Skeletal muscle satellite cell (primary cell): ENCODE results near the gene DIS3L2. TPM values are rescaled to one million over a fixed set of nuclear protein-coding genes. Genes with fewer than 3 reads are reported as not detected.
"Not testable (repeated sequence)": the region's sequence is repeated elsewhere in the genome, so short reads cannot be mapped to it uniquely, and the experiment has no call there.

Experiments used
- H3K27me3 ChIP-seq: 2 replicates; pipeline ENCODE4 v1.7.0; 2013; ENCODE audit warnings: low read length; ENCODE audit not compliant: control insufficient read depth, insufficient read depth
- H3K36me3 ChIP-seq: 2 replicates; pipeline ENCODE4 v1.7.0; 2013; ENCODE audit warnings: mild to moderate bottlenecking, control low read depth, low read length; ENCODE audit not compliant: insufficient read depth
- H3K4me1 ChIP-seq: 2 replicates; pipeline ENCODE4 v1.7.0; 2013; ENCODE audit warnings: low read length; ENCODE audit not compliant: control insufficient read depth, insufficient read depth
- H3K4me2 ChIP-seq: 2 replicates; pipeline ENCODE4 v1.7.0; 2013; ENCODE audit warnings: mild to moderate bottlenecking, low read length
- H3K4me3 ChIP-seq: 2 replicates; pipeline ENCODE4 v1.7.0; 2013; ENCODE audit warnings: low read length
- H3K9ac ChIP-seq: 2 replicates; pipeline ENCODE4 v1.7.0; 2013; ENCODE audit warnings: mild to moderate bottlenecking, low read depth, low read length, moderate library complexity
- H3K9me3 ChIP-seq: replicated peaks from 2 replicates; pipeline ENCODE4 v1.7.0; 2013; ENCODE audit warnings: mild to moderate bottlenecking, control low read depth, low read length
- small RNA-seq: library from RNA; depleted of rRNA; stranded (forward); fragments of <200 nt; gene quantifications from one replicate; pipeline ENCODE3, GENCODE V24; 2012

Gene DIS3L2

DNA sequence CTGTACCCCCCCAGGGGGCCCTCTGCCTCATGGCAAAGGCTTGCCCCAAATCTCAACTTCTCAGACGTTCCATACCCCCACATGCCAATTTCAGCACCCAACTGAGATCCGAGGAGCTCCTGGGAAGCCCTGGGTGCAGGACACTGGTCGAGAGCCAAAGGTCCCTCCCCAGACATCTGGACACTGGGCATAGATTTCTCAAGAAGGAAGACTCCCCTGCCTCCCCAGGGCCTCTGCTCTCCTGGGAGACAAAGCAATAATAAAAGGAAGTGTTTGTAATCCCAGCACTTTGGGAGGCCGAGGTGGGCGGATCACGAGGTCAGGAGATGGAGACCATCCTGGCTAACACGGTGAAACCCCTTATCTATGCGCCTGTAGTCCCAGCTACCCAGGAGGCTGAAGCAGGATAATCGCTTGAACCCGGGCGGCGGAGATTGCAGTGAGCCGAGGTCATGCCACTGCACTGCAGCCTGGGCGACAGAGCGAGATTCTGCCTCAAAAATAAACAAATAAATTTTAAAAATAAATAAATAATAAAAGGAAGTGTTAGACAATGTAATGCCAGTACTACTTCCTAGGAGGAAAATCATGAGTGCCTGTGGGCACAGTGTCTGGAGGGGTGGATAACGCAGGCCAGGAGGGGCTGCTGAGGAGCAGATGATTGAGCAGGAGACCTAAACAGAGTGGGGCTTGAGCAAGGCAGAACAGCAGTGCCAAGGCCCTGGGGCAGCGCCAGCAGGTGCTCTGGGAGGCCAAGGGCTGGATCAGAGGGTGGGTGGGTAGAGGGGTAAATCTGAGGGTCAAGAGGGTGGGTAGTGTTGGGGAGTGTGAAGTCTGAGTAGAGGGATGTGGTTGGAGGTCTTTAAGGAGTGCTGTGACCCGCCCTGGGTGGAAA lies 421.1 kb downstream of the DIS3L2 start:
- H3K9ac ChIP-seq = no peak overlapping the region
- H3K4me2 ChIP-seq = no peak overlapping the region
- H3K36me3 ChIP-seq = no peaks in the 10 kb centered on the region
- H3K4me1 ChIP-seq = no peaks in the 10 kb centered on the region
- H3K27me3 ChIP-seq = peaks cover 52% of the 10 kb centered on the region
- no peaks in the 10 kb centered on the region for H3K9me3 ChIP-seq
- no peak overlapping the region for H3K4me3 ChIP-seq

DNA sequence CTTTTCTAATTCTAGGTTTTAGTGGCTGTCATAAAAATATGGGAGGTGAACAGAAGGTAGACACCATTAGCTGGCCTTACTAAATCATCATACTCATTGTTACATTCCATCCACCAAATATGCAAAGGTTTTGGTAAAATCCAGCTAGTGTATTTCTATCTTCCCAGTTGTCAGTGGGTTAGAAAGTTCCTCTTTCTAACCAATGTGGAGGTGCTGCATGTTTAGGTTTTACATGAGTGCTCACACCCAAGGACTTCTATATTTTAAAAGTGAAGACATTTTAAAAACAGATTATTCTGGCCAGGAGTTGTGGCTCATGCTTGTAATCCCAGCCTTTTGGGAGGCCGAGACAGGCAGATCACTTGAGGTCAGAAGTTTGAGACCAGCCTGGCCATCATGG lies 423.0 kb downstream of the DIS3L2 start:
- Histone ChIP-seq H3K4me1 (no peaks in the 10 kb centered on the region), H3K4me2 (no peak overlapping the region), H3K36me3 (no peaks in the 10 kb centered on the region), H3K4me3 (no peak overlapping the region), H3K9ac (no peak overlapping the region), H3K27me3 (peaks cover 70% of the 10 kb centered on the region), H3K9me3 (no peaks in the 10 kb centered on the region)

DNA sequence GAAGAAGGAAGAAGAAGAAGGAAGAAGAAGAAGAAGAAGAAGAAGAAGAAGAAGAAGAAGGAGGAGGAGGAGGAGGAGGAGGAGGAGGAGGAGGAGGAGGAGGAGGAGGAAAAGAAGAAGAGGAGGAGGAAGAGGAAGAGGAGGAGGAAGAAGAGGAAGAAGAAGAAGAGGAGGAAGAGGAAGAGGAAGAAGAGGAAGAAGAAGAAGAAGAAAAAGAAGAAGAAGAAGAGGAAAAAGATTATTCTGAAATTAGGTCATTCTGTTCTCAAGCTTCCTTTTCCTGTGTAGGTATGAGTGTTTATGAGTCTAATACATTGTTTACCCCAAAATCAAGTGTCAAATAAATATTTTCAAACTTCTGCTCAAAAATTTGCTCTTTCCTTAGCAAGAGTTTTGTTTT lies 423.5 kb downstream of the DIS3L2 start:
- not testable (repeated sequence) for H3K36me3 ChIP-seq, H3K4me3 ChIP-seq, H3K9ac ChIP-seq, H3K4me2 ChIP-seq, H3K9me3 ChIP-seq, H3K4me1 ChIP-seq
- peaks cover 76% of the 10 kb centered on the region for H3K27me3 ChIP-seq

DNA sequence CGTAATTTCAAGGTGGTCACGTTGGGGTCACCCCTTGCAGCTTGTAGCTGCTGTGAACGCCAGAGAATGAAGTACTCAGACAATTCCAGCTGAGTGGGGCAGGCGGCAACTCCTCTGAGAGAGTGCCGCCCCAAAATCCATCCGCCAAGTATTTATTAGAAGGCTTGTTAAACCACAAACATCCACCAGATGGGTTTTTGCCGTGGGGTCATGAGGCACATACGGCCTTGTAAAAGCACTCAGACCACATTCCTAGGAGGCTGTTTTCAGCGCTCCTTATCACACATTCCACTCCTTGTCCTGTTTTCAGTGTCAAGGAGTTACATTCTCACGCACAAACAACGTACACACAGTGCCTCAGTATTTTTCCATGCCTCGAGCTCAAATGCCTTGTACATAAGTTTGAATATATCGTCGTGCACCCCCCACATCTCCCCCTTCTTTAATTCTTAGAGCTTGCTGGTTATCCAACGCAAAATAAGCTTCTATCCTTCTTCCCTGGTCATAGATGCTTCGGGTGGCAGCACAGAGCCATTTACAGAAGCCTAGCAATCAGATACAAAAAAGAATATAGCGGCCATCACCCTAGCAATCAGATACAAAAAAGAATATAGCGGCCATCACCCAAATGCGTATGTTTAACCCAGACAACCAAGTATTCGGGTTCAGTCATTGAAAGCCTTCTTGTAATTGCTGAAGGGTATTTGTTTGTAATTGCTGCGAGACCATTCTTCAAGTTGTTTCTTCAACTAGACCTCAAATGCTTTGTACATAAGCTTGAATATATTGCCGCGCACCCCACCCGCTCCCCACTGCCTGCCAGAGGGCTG lies 424.4 kb downstream of the DIS3L2 start:
- no peaks in the 10 kb centered on the region for H3K9me3 ChIP-seq
- H3K4me1 ChIP-seq = no peaks in the 10 kb centered on the region
- H3K27me3 ChIP-seq = peaks cover 84% of the 10 kb centered on the region
- H3K4me2 ChIP-seq = no peak overlapping the region
- no peaks in the 10 kb centered on the region for H3K36me3 ChIP-seq
- H3K4me3 ChIP-seq = no peak overlapping the region
- H3K9ac ChIP-seq = no peak overlapping the region

DNA sequence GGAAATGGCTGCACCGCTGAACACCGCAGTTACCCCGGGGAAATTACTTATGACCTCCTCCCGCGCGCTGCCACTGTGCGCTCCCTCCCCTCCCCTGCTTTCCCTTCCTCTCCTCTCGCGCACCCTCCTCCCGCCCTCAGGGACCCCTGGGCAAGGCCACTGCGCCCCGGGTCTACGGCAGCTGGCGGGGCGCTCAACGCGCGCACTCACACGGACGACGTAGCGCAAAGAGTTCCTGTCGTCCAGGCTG lies 424.9 kb downstream of the DIS3L2 start:
- Histone ChIP-seq H3K27me3 (peaks cover 90% of the 10 kb centered on the region), H3K9me3 (no peaks in the 10 kb centered on the region), H3K9ac (no peak overlapping the region), H3K4me3 (no peak overlapping the region), H3K4me1 (no peaks in the 10 kb centered on the region), H3K36me3 (no peaks in the 10 kb centered on the region), H3K4me2 (no peak overlapping the region)

Small RNAs within 50 kb of the gene (small RNA-seq; reads per million reads assigned to genes)
- gene AC068134.3 (not detected), gene AC068134.4 (not detected), gene MIR562 (not detected)
